Fibroblast of lung (primary cell): ENCODE measurements around the gene DOK1.

Source experiments
- CTCF ChIP-seq, 2 donors: IDR thresholded peaks in 1 of 2; conservative IDR thresholded peaks in 1 of 2; 1 replicate in 1 of 2; 2 replicates in 1 of 2; pipeline ENCODE4 v1.5.1; 2011 to 2012; ENCODE audit warnings: low read length in 2 of 2, control low read depth in 1 of 2, inconsistent platforms in 1 of 2, low read depth in 1 of 2, mild to moderate bottlenecking in 1 of 2
- EZH2 ChIP-seq: IDR thresholded peaks from 2 replicates; pipeline ENCODE4 v1.5.1; 2012; ENCODE audit warnings: low read length, control low read depth, mild to moderate bottlenecking; ENCODE audit errors: missing control alignments

GRCh38 chr2:74537140-74537539 lies 17.4 kb upstream of the DOK1 start:
- no peak for TF ChIP-seq CTCF (conservative IDR thresholded peaks at IDR 0.05 in 1 of 2, IDR thresholded peaks at IDR 0.05 in 1 of 2; ENCODE audit: low read depth in 1 of 2, low read length in 2 of 2)
- TF ChIP-seq EZH2, result no peak
